ENCODE data around the gene CHST13. TPM values are rescaled to one million over a fixed set of nuclear protein-coding genes. Genes with fewer than 3 reads are reported as not detected.

The CHST13 gene
- total and polyA plus RNA-seq, 7 donors = 0.25 to 0.66 (median 0.53) TPM; not detected in 3

DNA sequence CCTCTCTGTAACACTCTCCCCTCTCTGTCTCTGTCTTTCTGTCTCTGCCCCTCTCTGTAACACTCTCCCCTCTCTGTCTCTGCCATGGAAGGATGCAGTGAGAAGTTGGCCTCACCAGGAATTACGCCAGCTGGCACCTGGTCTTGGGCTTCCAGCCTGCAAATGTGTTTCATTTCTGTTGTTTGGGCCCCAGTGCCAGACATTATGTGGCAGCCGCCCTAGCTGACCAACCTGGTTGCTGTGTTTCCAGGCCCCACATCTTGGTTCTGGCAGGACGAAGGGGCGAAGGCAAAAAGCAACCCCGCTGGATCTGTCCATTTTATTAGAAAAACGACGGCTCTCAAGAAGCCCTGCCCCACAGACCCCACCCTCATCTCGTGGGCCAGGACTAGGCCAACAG lies 43.1 kb upstream of the CHST13 start:
- no peak for TF ChIP-seq EP300 (IDR thresholded peaks at IDR 0.05)
- TF ChIP-seq, protein P1, sequence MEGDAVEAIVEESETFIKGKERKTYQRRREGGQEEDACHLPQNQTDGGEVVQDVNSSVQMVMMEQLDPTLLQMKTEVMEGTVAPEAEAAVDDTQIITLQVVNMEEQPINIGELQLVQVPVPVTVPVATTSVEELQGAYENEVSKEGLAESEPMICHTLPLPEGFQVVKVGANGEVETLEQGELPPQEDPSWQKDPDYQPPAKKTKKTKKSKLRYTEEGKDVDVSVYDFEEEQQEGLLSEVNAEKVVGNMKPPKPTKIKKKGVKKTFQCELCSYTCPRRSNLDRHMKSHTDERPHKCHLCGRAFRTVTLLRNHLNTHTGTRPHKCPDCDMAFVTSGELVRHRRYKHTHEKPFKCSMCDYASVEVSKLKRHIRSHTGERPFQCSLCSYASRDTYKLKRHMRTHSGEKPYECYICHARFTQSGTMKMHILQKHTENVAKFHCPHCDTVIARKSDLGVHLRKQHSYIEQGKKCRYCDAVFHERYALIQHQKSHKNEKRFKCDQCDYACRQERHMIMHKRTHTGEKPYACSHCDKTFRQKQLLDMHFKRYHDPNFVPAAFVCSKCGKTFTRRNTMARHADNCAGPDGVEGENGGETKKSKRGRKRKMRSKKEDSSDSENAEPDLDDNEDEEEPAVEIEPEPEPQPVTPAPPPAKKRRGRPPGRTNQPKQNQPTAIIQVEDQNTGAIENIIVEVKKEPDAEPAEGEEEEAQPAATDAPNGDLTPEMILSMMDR (IDR thresholded peaks at IDR 0.05) = no peak
- no peak for TF ChIP-seq POLR2A (IDR thresholded peaks at IDR 0.05)
- TF ChIP-seq POLR2AphosphoS5 (IDR thresholded peaks at IDR 0.05) = no peak
- Histone ChIP-seq H3K4me1 (peaks cover 0 to 10% (median 6%) of the 10 kb centered on the region in 4 donors), H3K9me3 (no peaks in the 10 kb centered on the region), H3K27ac (no peak overlapping the region), H3K4me3 (no peak overlapping the region), H3K36me3 (no peaks in the 10 kb centered on the region), H3K27me3 (no peaks in the 10 kb centered on the region)
- DNase-seq = no peak
- intact Hi-C loops (cut with DNase I) = no loop called here
- WGBS, 2 donors = 83 to 84% methylated on average over 8 of the region's 8 CpGs

DNA sequence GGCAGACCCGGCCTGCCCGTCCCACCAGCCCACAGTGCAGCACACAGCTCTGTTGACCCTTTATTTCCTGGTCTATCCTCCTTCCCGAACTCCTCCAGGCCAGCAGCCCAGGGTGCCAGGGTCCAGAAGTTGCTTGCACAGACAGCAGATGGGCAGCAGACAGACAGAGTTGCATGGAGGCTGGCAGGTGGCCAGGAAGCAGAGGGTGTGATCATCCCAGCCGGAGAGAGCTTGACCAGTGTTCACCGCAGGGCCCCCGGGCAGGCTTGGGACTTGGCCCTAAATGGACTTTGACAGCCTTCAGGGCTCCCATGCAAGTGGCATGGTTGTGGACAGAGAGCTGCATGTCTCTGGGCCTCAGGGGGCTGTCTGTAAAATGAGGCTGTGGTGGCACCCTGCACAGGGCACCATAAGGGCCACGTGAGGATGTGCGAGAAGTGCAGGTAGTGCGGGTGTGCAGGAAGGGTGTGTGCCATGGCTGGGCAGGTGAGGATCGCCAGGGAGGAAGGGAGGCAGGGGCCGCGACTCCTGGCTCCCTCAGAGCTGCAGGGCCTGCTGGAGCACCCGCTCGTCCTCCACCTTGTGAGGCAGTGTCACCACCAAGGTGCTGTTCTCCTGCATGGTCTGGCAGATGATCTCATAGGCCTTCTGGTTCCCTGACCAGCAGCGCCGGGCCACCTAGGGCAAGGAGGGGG lies 42.0 kb upstream of the CHST13 start:
- Histone ChIP-seq H3K9me3 (no peaks in the 10 kb centered on the region), H3K4me3 (no peak overlapping the region), H3K27ac (no peak overlapping the region), H3K36me3 (no peaks in the 10 kb centered on the region), H3K27me3 (no peaks in the 10 kb centered on the region), H3K4me1 (peaks cover 0 to 2% (median under 1%) of the 10 kb centered on the region in 4 donors)
- no peak for TF ChIP-seq POLR2A (IDR thresholded peaks at IDR 0.05)
- intact Hi-C loops (cut with DNase I) = no loop called here
- no peak for DNase-seq
- WGBS, 2 donors = 54 to 76% methylated on average over 16 of the region's 16 CpGs

DNA sequence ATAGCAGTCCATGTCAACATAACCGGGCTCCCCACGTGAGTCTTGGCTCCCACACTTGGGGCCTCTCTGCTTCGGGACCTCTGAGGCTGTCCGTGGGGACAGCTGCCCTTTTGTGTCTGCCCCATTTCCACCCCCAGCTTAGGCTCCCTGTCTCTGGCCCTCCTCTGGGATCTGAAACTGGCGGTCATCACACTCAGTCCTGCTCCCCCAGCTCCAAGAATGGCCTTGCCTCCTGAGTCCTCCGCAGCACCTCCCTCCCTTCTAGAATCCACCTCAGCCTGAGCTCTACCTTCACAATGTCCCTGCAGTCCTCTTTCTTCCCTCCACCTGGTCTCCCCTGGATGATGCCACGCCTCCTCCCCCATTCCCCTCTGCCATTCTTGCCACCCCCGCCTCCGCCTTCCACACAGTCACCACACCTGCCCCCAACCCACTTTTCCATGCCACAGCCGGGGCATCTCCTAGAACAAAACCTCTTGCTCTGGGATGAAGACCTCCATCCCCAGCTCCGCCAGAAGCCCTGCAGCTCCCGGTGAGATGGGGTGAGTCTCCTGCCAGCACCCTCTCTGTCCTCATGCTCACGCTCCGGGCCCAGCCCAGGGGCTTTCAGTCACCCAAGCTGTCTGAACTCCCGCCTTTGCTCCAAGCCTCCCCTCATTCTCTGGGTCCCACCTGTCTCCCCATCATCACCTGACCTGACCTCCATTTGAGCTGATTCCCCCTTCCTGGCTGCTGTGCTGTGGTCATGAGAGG lies 41.3 kb upstream of the CHST13 start:
- Histone ChIP-seq H3K9me3 (no peaks in the 10 kb centered on the region), H3K36me3 (no peaks in the 10 kb centered on the region), H3K27ac (no peak overlapping the region), H3K4me1 (no peaks in the 10 kb centered on the region), H3K27me3 (no peaks in the 10 kb centered on the region), H3K4me3 (no peak overlapping the region)
- WGBS, 2 donors = 80 to 94% methylated on average over 15 of the region's 15 CpGs
- intact Hi-C loops (cut with DNase I) = no loop called here
- DNase-seq = no peak
- TF ChIP-seq, protein P1 (IDR thresholded peaks at IDR 0.05) = no peak
- no peak for TF ChIP-seq POLR2A (IDR thresholded peaks at IDR 0.05)
- TF ChIP-seq EP300 (IDR thresholded peaks at IDR 0.05) = no peak
- TF ChIP-seq POLR2AphosphoS5 (IDR thresholded peaks at IDR 0.05) = no peak

DNA sequence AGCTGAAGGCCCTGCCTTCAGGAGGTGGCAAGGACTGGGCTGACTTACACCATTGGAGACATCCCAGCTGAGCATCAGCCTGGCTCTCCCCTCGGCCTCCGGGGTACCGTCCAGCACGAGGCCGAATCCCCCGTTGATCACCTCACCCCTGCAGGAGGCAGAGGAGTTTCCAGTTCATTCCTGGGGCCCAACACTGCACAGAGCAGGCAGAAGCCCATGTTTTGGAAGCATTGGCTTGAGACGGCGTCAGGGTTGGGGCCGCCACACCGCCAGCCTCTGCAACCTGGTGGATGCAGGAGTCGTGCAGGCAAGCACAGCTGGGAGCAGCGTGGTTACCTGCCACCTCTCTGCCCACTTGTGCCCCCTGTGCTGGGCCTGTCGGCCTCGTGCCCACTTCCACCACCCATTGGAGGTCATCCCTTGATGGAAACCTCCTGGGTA lies 40.6 kb upstream of the CHST13 start:
- 86 to 93% methylated on average over 14 of the region's 14 CpGs for WGBS, 2 donors
- H3K36me3 ChIP-seq = no peaks in the 10 kb centered on the region
- no peaks in the 10 kb centered on the region for H3K27me3 ChIP-seq
- intact Hi-C loops (cut with DNase I) = no loop called here
- DNase-seq = no peak
- no peak overlapping the region for H3K4me3 ChIP-seq
- H3K9me3 ChIP-seq = no peaks in the 10 kb centered on the region
- H3K27ac ChIP-seq = no peak overlapping the region
- H3K4me1 ChIP-seq = no peaks in the 10 kb centered on the region
- TF ChIP-seq POLR2A (IDR thresholded peaks at IDR 0.05) (no peak), POLR2AphosphoS5 (IDR thresholded peaks at IDR 0.05) (no peak), EP300 (IDR thresholded peaks at IDR 0.05) (no peak)
- TF ChIP-seq, protein P1 (IDR thresholded peaks at IDR 0.05) = no peak

GRCh38 chr3:126484148-126484547 lies 39.8 kb upstream of the CHST13 start:
- Histone ChIP-seq H3K4me3 (no peak overlapping the region), H3K4me1 (no peaks in the 10 kb centered on the region), H3K27me3 (no peaks in the 10 kb centered on the region), H3K27ac (no peak overlapping the region), H3K9me3 (no peaks in the 10 kb centered on the region), H3K36me3 (no peaks in the 10 kb centered on the region)
- TF ChIP-seq POLR2AphosphoS5 (IDR thresholded peaks at IDR 0.05) = no peak
- no peak for DNase-seq
- WGBS, 2 donors = 81 to 86% methylated on average over 3 of the region's 3 CpGs
- intact Hi-C loops (cut with DNase I) = no loop called here

Data from sigmoid colon (tissue), 7 donors.